ENCODE data around the gene RUFY1. TPM values are rescaled to one million over a fixed set of nuclear protein-coding genes. Genes with fewer than 3 reads are reported as not detected.
"Not testable (repeated sequence)": the region's sequence is repeated elsewhere in the genome, so short reads cannot be mapped to it uniquely, and the experiment has no call there.

The RUFY1 gene
- total RNA-seq, 4 donors from 2014 or later, result 49.8 to 75.0 (median 63.0) TPM

GRCh38 chr5:179505636-179506261 lies 44.6 kb upstream of the RUFY1 start:
- no peaks in the 10 kb centered on the region for H3K36me3 ChIP-seq
- no peak overlapping the region for H3K4me3 ChIP-seq (replicated peaks in 1 of 3)
- no peak for DNase-seq
- H3K4me1 ChIP-seq, result no peaks in the 10 kb centered on the region
- H3K9me3 ChIP-seq, result no peaks in the 10 kb centered on the region
- H3K27ac ChIP-seq, result no peak overlapping the region
- TF ChIP-seq POLR2A (IDR thresholded peaks at IDR 0.05) (no peak), CTCF (IDR thresholded peaks at IDR 0.05) (no peak)
- no peaks in the 10 kb centered on the region for H3K27me3 ChIP-seq
- intact Hi-C loops (cut with DNase I), result no loop called here
- WGBS, 2 donors, result 90 to 96% methylated on average over 10 to 11 of the region's 12 CpGs

GRCh38 chr5:179509239-179509638 lies 41.1 kb upstream of the RUFY1 start:
- intact Hi-C loops (cut with DNase I), result no loop called here
- WGBS, 2 donors, result 3 to 5% methylated on average over 4 of the region's 4 CpGs

DNA sequence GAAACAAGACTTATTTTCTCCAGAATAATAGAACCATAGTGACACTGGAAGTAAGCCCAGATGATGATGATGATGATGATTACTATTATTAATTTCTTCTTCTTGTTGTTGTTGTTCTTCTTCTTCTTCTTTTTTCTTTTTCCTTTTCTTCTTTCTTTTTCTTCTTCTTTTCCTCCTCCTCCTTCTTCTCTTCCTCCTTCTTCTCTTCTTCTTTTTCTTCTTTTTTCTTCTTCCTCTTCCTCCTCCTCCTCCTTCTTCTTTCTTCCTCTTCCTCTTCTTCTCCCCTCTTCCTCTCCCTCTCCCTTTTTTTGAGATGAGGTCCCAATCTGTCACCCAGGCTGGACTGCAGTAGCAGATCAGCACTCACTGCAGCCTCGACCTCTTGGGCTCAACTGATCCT lies 40.5 kb upstream of the RUFY1 start:
- no peak for TF ChIP-seq POLR2A (IDR thresholded peaks at IDR 0.05)
- TF ChIP-seq CTCF (IDR thresholded peaks at IDR 0.05), result no peak
- H3K4me1 ChIP-seq, result no peaks in the 10 kb centered on the region
- intact Hi-C loops (cut with DNase I), result no loop called here
- H3K4me3 ChIP-seq (replicated peaks in 1 of 3), result no peak overlapping the region
- no peaks in the 10 kb centered on the region for H3K9me3 ChIP-seq
- no peak for DNase-seq
- H3K36me3 ChIP-seq, result no peaks in the 10 kb centered on the region
- H3K27me3 ChIP-seq, result no peaks in the 10 kb centered on the region
- 93 to 96% methylated on average over 1 of the region's 1 CpG for WGBS, 2 donors
- H3K27ac ChIP-seq, result no peak overlapping the region

More at GRCh38 chr5:179509239-179509638, 41.1 kb upstream of the RUFY1 start:
- no peaks in the 10 kb centered on the region for H3K4me1 ChIP-seq
- H3K27ac ChIP-seq, result no peak overlapping the region
- no peak overlapping the region for H3K4me3 ChIP-seq (replicated peaks in 1 of 3)
- H3K27me3 ChIP-seq, result no peaks in the 10 kb centered on the region
- no peaks in the 10 kb centered on the region for H3K9me3 ChIP-seq
- TF ChIP-seq POLR2A (IDR thresholded peaks at IDR 0.05) (no peak), CTCF (IDR thresholded peaks at IDR 0.05) (no peak)
- no peak for DNase-seq
- H3K36me3 ChIP-seq, result no peaks in the 10 kb centered on the region

- no peak for TF ChIP-seq CTCF (IDR thresholded peaks at IDR 0.05)
- TF ChIP-seq POLR2A (IDR thresholded peaks at IDR 0.05), result no peak
- DNase-seq, result no peak
- H3K27ac ChIP-seq, result no peak overlapping the region
- H3K27me3 ChIP-seq, result no peaks in the 10 kb centered on the region
- H3K4me1 ChIP-seq, result no peaks in the 10 kb centered on the region
- 92 to 94% methylated on average over 15 of the region's 15 CpGs for WGBS, 2 donors
- H3K4me3 ChIP-seq (replicated peaks in 1 of 3), result no peak overlapping the region
- no peaks in the 10 kb centered on the region for H3K36me3 ChIP-seq
- no peaks in the 10 kb centered on the region for H3K9me3 ChIP-seq
- intact Hi-C loops (cut with DNase I), result no loop called here
These were observed 37.8 kb upstream of the RUFY1 start for GRCh38 chr5:179512452-179513000.

DNA sequence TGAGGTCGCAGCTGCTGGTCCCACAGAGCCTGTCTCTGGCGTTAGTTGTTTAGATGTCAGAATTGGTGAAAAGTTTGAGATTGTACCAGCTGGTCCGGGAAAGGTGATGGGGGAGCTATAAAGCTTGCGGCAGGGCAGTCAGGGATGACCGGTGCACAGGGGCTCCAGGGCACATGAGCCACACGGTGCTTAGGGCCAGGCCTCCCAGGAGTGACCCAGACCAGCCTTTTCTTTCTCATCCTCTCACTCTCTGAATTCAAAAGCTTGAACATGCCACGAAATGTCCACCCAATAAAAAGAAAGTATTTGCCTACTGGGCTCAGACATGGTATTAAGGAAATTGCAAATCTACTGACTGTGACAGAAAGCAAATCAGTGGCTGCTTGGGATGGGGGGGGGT lies 34.9 kb upstream of the RUFY1 start:
- intact Hi-C loops (cut with DNase I); H3K36me3 ChIP-seq; H3K27me3 ChIP-seq; DNase-seq; H3K27ac ChIP-seq; H3K4me3 ChIP-seq (replicated peaks in 1 of 3); H3K9me3 ChIP-seq; H3K4me1 ChIP-seq: not testable (repeated sequence)
- 58 to 65% methylated on average over 7 of the region's 7 CpGs for WGBS, 2 donors
